ENCODE data around the gene GPC1. TPM values are rescaled to one million over a fixed set of nuclear protein-coding genes. Genes with fewer than 3 reads are reported as not detected.

GPC1 gene
- total and polyA plus RNA-seq, 2 of the 13 experiments (the other 11 are each of a cell fraction or from before 2014, with no cell fraction given): 4.0 to 5.5 TPM

- TF ChIP-seq TRIM24 (CRISPR knock-in tag; IDR thresholded peaks at IDR 0.05) (no peak), CCAR2 (optimal IDR thresholded peaks at IDR 0.05; ENCODE audit: low read depth, low read length) (no peak), MED13 (CRISPR knock-in tag; IDR thresholded peaks at IDR 0.05) (no peak), ZFAT (CRISPR knock-in tag; conservative IDR thresholded peaks at IDR 0.05) (no peak), ZFP91 (CRISPR knock-in tag; IDR thresholded peaks at IDR 0.05; ENCODE audit: borderline replicate concordance) (peak; percentile 39; the same call in 1 of the 2 replicates), ZNF607 (CRISPR knock-in tag; IDR thresholded peaks at IDR 0.05; ENCODE audit: borderline replicate concordance) (no peak), ATAD3A (CRISPR knock-in tag; IDR thresholded peaks at IDR 0.05) (no peak), ZMYM4 (CRISPR knock-in tag; IDR thresholded peaks at IDR 0.05) (no peak), ZSCAN5A (CRISPR knock-in tag; IDR thresholded peaks at IDR 0.05; ENCODE audit: borderline replicate concordance) (no peak), ZNF3 (CRISPR knock-in tag; IDR thresholded peaks at IDR 0.05) (no peak), TMF1 (CRISPR knock-in tag; IDR thresholded peaks at IDR 0.05; ENCODE audit: low read depth) (no peak), CSRNP1 (CRISPR knock-in tag; IDR thresholded peaks at IDR 0.05) (no peak)
- TF ChIP-seq, protein P1, sequence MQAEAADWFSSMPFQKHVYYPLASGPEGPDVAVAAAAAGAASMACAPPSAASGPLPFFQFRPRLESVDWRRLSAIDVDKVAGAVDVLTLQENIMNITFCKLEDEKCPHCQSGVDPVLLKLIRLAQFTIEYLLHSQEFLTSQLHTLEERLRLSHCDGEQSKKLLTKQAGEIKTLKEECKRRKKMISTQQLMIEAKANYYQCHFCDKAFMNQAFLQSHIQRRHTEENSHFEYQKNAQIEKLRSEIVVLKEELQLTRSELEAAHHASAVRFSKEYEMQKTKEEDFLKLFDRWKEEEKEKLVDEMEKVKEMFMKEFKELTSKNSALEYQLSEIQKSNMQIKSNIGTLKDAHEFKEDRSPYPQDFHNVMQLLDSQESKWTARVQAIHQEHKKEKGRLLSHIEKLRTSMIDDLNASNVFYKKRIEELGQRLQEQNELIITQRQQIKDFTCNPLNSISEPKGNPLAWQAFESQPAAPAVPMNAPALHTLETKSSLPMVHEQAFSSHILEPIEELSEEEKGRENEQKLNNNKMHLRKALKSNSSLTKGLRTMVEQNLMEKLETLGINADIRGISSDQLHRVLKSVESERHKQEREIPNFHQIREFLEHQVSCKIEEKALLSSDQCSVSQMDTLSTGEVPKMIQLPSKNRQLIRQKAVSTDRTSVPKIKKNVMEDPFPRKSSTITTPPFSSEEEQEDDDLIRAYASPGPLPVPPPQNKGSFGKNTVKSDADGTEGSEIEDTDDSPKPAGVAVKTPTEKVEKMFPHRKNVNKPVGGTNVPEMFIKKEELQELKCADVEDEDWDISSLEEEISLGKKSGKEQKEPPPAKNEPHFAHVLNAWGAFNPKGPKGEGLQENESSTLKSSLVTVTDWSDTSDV (CRISPR knock-in tag; IDR thresholded peaks at IDR 0.05): no peak
- TF ChIP-seq, protein P2, sequence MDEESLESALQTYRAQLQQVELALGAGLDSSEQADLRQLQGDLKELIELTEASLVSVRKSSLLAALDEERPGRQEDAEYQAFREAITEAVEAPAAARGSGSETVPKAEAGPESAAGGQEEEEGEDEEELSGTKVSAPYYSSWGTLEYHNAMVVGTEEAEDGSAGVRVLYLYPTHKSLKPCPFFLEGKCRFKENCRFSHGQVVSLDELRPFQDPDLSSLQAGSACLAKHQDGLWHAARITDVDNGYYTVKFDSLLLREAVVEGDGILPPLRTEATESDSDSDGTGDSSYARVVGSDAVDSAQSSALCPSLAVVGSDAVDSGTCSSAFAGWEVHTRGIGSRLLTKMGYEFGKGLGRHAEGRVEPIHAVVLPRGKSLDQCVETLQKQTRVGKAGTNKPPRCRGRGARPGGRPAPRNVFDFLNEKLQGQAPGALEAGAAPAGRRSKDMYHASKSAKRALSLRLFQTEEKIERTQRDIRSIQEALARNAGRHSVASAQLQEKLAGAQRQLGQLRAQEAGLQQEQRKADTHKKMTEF (CRISPR knock-in tag; IDR thresholded peaks at IDR 0.05): 0 out of 2 replicates have a peak, but pooled peaks have one; percentile 26
- TF ChIP-seq, protein P3, sequence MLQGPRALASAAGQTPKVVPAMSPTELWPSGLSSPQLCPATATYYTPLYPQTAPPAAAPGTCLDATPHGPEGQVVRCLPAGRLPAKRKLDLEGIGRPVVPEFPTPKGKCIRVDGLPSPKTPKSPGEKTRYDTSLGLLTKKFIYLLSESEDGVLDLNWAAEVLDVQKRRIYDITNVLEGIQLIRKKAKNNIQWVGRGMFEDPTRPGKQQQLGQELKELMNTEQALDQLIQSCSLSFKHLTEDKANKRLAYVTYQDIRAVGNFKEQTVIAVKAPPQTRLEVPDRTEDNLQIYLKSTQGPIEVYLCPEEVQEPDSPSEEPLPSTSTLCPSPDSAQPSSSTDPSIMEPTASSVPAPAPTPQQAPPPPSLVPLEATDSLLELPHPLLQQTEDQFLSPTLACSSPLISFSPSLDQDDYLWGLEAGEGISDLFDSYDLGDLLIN (CRISPR knock-in tag; IDR thresholded peaks at IDR 0.05; ENCODE audit: borderline replicate concordance): no peak
- TF ChIP-seq, protein P4, sequence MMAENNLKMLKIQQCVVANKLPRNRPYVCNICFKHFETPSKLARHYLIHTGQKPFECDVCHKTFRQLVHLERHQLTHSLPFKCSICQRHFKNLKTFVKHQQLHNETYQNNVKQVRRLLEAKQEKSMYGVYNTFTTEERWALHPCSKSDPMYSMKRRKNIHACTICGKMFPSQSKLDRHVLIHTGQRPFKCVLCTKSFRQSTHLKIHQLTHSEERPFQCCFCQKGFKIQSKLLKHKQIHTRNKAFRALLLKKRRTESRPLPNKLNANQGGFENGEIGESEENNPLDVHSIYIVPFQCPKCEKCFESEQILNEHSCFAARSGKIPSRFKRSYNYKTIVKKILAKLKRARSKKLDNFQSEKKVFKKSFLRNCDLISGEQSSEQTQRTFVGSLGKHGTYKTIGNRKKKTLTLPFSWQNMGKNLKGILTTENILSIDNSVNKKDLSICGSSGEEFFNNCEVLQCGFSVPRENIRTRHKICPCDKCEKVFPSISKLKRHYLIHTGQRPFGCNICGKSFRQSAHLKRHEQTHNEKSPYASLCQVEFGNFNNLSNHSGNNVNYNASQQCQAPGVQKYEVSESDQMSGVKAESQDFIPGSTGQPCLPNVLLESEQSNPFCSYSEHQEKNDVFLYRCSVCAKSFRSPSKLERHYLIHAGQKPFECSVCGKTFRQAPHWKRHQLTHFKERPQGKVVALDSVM (CRISPR knock-in tag; IDR thresholded peaks at IDR 0.05): no peak
Observed at GRCh38 chr2:240513549-240514287, 78.3 kb downstream of the GPC1 start (continued).
